A673 (cell line): ENCODE data around the gene ACER1. TPM values are rescaled to one million over a fixed set of nuclear protein-coding genes. Genes with fewer than 3 reads are reported as not detected.
"Not testable (repeated sequence)": the region's sequence is repeated elsewhere in the genome, so short reads cannot be mapped to it uniquely, and the experiment has no call there.

Source experiments
- BruUV-seq: library from RNA; stranded (reverse); fragments of 400-500 nt; replicated peaks from 2 replicates; lab custom pipeline; 2021; lab: Mats Ljungman, UMichigan
- CTCF ChIA-PET: fragments of 300-600 bp; sonication (Branson Sonifier 250); formaldehyde crosslinking; loops from one replicate; lab custom pipeline; 2022; ENCODE audit warnings: antibody characterized with exemption; lab: Charles Lee
- POLR2A ChIA-PET: fragments of 300-600 bp; sonication (Branson Sonifier 250); formaldehyde crosslinking; loops from one replicate; lab custom pipeline; 2022; ENCODE audit warnings: antibody characterized with exemption; ENCODE audit not compliant: low non-redundant PET; lab: Charles Lee
- DNase-seq: peaks from one replicate; pipeline ENCODE4 v3.0.0-alpha.2; 2015; ENCODE audit warnings: low spot score
- H3K27ac ChIP-seq: fragments of 200-600 bp; sonication (generic); 2 replicates; pipeline ENCODE4 v1.5.1; 2016; ENCODE audit warnings: mixed run types, low read depth, mild to moderate bottlenecking, mixed read lengths, antibody characterized with exemption, low read length; ENCODE audit not compliant: poor library complexity, severe bottlenecking
- H3K27me3 ChIP-seq: fragments of 200-600 bp; sonication (generic); replicated peaks from 2 replicates; pipeline ENCODE4 v1.6.1; 2017; ENCODE audit warnings: mixed run types, low read depth, mild to moderate bottlenecking, mixed read lengths, antibody characterized with exemption, low read length; ENCODE audit not compliant: insufficient read depth, poor library complexity
- H3K36me3 ChIP-seq: fragments of 200-600 bp; sonication (generic); 2 replicates; pipeline ENCODE4 v1.6.1; 2016; ENCODE audit warnings: mixed run types, mild to moderate bottlenecking, mixed read lengths, antibody characterized with exemption, low read length; ENCODE audit not compliant: insufficient read depth, poor library complexity, severe bottlenecking
- H3K4me1 ChIP-seq: fragments of 200-600 bp; sonication (generic); 2 replicates; pipeline ENCODE4 v1.6.1; 2017; ENCODE audit warnings: mixed run types, mild to moderate bottlenecking, mixed read lengths, antibody characterized with exemption, low read length; ENCODE audit not compliant: insufficient read depth, poor library complexity, severe bottlenecking
- H3K4me3 ChIP-seq: fragments of 200-600 bp; sonication (generic); 2 replicates; pipeline ENCODE4 v1.5.1; 2016; ENCODE audit warnings: low read depth, mixed run types, mild to moderate bottlenecking, mixed read lengths, low read length; ENCODE audit not compliant: poor library complexity, severe bottlenecking
- H3K9me3 ChIP-seq: fragments of 200-600 bp; sonication (generic); 2 replicates; pipeline ENCODE4 v1.6.1; 2016; ENCODE audit warnings: mixed run types, low read depth, mild to moderate bottlenecking, mixed read lengths, antibody characterized with exemption, low read length; ENCODE audit not compliant: poor library complexity, severe bottlenecking
- CTCF ChIP-seq: fragments of 300-800, 200-600 bp; sonication (generic); conservative IDR thresholded peaks from 2 replicates; pipeline ENCODE4 v1.5.1; 2017; ENCODE audit warnings: low read depth, mild to moderate bottlenecking, antibody characterized with exemption, low read length, moderate library complexity, mixed read lengths
- EZH2 ChIP-seq: fragments of 200-600 bp; sonication (generic); IDR thresholded peaks from 2 replicates; pipeline ENCODE4 v1.6.1; 2017; ENCODE audit warnings: borderline replicate concordance, low read depth, mild to moderate bottlenecking, mixed read lengths, antibody characterized with exemption, low read length; ENCODE audit not compliant: poor library complexity, severe bottlenecking
- intact Hi-C: fragments of 100-400 bp; cut with micrococcal nuclease; formaldehyde crosslinking; loops from one replicate; pipeline ENCODE4 v1.10.0; 2022; ENCODE audit not compliant: unreplicated experiment
- total RNA-seq: library from RNA; stranded (reverse); gene quantifications from 2 replicates; pipeline ENCODE4 v1.2.3, GENCODE V29; 2021

Gene ACER1
- total RNA-seq, 1 experiment from 2014 or later, result not detected

DNA sequence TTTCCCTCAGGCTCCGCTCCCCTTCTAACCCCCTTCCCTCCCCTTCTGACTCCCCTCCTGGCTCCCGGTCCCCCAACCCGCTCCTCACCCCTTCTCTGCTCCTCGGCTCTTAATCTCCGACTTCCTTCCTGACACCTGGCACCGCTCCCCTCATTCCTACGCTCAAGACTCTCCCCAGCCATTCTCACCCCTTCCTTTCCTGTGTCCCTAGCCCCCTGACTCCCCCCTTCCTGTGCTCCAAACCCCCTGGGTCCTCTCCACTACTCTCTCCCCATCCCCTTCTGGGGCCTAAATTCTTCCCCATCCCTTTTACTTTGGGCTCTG lies 28.6 kb upstream of the ACER1 start:
- intact Hi-C loops, result no loop called here
- H3K4me3 ChIP-seq, result peak overlapping the region; percentile 89
- no TSS peak for BruUV-seq
- no peak for DNase-seq
- no peaks in the 10 kb centered on the region for H3K9me3 ChIP-seq
- H3K4me1 ChIP-seq, result no peaks in the 10 kb centered on the region
- ChIA-PET CTCF (no interaction called here), POLR2A (no interaction called here)
- TF ChIP-seq EZH2, result no peak
- TF ChIP-seq CTCF, result no peak
- no peaks in the 10 kb centered on the region for H3K27me3 ChIP-seq
- H3K36me3 ChIP-seq, result peaks cover 26% of the 10 kb centered on the region
- peak overlapping the region; percentile 92 for H3K27ac ChIP-seq

GRCh38 chr19:6360857-6361216 lies 27.4 kb upstream of the ACER1 start:
- DNase-seq, H3K9me3 ChIP-seq, H3K4me1 ChIP-seq, intact Hi-C loops, H3K27me3 ChIP-seq, BruUV-seq: not testable (repeated sequence)
- peaks cover 15% of the 10 kb centered on the region for H3K36me3 ChIP-seq
- peak overlapping the region; percentile 89 for H3K4me3 ChIP-seq
- ChIA-PET CTCF (interaction anchor here (1.0 kb wide), 1 partner anchor 235 kb away, joined by 3 read pairs; no protein-coding TSS in a partner anchor), POLR2A (interaction anchor here (0.9 kb wide), 1 partner anchor 12 kb away, joined by 11 read pairs; the partner anchor contains the start of gene ALKBH7)
- peak overlapping the region; percentile 92 for H3K27ac ChIP-seq

- H3K4me1 ChIP-seq, intact Hi-C loops, CTCF ChIA-PET, H3K27me3 ChIP-seq, DNase-seq, H3K4me3 ChIP-seq, H3K9me3 ChIP-seq, H3K27ac ChIP-seq, BruUV-seq: not testable (repeated sequence)
- H3K36me3 ChIP-seq, result peaks cover 12% of the 10 kb centered on the region
- POLR2A ChIA-PET, result interaction anchor here (0.9 kb wide), 1 partner anchor 12 kb away, joined by 11 read pairs; the partner anchor contains the start of gene ALKBH7
These were observed 27.0 kb upstream of the ACER1 start for GRCh38 chr19:6360445-6360844.

GRCh38 chr19:6359568-6360341 lies 26.3 kb upstream of the ACER1 start:
- ChIA-PET CTCF (no interaction called here), POLR2A (no interaction called here)
- intact Hi-C loops, result no loop called here

More at GRCh38 chr19:6359568-6360341, 26.3 kb upstream of the ACER1 start:
- H3K4me3 ChIP-seq, result no peak overlapping the region
- no peaks in the 10 kb centered on the region for H3K9me3 ChIP-seq
- no peaks in the 10 kb centered on the region for H3K4me1 ChIP-seq
- no peak for TF ChIP-seq EZH2
- no peak for TF ChIP-seq CTCF
- DNase-seq, result no peak
- no peaks in the 10 kb centered on the region for H3K27me3 ChIP-seq
- no peak overlapping the region for H3K27ac ChIP-seq
- BruUV-seq, result no TSS peak
- peaks cover 5% of the 10 kb centered on the region for H3K36me3 ChIP-seq
